CD4-positive, CD25-positive, alpha-beta regulatory T cell (primary cell): ENCODE measurements around the gene SBNO2. TPM values are rescaled to one million over a fixed set of nuclear protein-coding genes. Genes with fewer than 3 reads are reported as not detected.

ENCODE experiments used
- ATAC-seq, 2 donors: fragments of 150-1000 bp; cut with Tn5 transposase; one replicate each; pipeline ENCODE4 v1.10.0; 2021; ENCODE audit warnings: low read depth in 2 of 2, moderate number of reproducible peaks in 2 of 2, moderate library complexity in 1 of 2
- DNase-seq, 3 donors: peaks; one replicate each; pipeline versions ENCODE4 v3.0.0 to v3.0.0-alpha.2; 2012 to 2022; ENCODE audit warnings: mixed read lengths in 1 of 3
- H3K27ac ChIP-seq: one replicate; pipeline ENCODE4 v1.7.0; 2013; ENCODE audit warnings: mild to moderate bottlenecking, low read length; ENCODE audit not compliant: insufficient read depth, poor library complexity, severe bottlenecking
- H3K27me3 ChIP-seq: one replicate; pipeline ENCODE4 v1.7.0; 2013; ENCODE audit warnings: low read length; ENCODE audit not compliant: control insufficient read depth, insufficient read depth
- H3K36me3 ChIP-seq: one replicate; pipeline ENCODE4 v1.7.0; 2013; ENCODE audit warnings: mild to moderate bottlenecking, low read length, moderate library complexity; ENCODE audit not compliant: control insufficient read depth, insufficient read depth
- H3K4me1 ChIP-seq: 2 replicates; pipeline ENCODE4 v1.7.0; 2013; ENCODE audit warnings: mild to moderate bottlenecking, low read length; ENCODE audit not compliant: insufficient read depth, control insufficient read depth, poor library complexity, severe bottlenecking
- H3K4me3 ChIP-seq: one replicate; pipeline ENCODE4 v1.7.0; 2013; ENCODE audit warnings: low read depth, mild to moderate bottlenecking, low read length, moderate library complexity
- H3K9me3 ChIP-seq, 2 experiments: 1 replicate in 1 of 2; 2 replicates in 1 of 2; pipeline ENCODE4 v1.7.0; 2013; ENCODE audit warnings: low read length in 2 of 2, mild to moderate bottlenecking in 1 of 2, moderate library complexity in 1 of 2; ENCODE audit not compliant: control insufficient read depth in 2 of 2
- H3K27ac Mint-ChIP-seq, 3 donors: one replicate each; pipeline ENCODE4 v1.8.0; 2020 to 2022; ENCODE audit warnings: mild to moderate bottlenecking in 3 of 3, mixed read lengths in 3 of 3, moderate library complexity in 2 of 3
- H3K27me3 Mint-ChIP-seq: one replicate; pipeline ENCODE4 v1.8.0; 2022; ENCODE audit warnings: mild to moderate bottlenecking, mixed read lengths
- H3K36me3 Mint-ChIP-seq: one replicate; pipeline ENCODE4 v1.8.0; 2020; ENCODE audit warnings: mixed read lengths
- H3K4me1 Mint-ChIP-seq, 4 donors: one replicate each; pipeline ENCODE4 v1.8.0; 2020 to 2022; ENCODE audit warnings: mixed read lengths in 4 of 4, mild to moderate bottlenecking in 1 of 4
- H3K4me3 Mint-ChIP-seq, 4 donors: one replicate each; pipeline ENCODE4 v1.8.0; 2020 to 2022; ENCODE audit warnings: mild to moderate bottlenecking in 4 of 4, mixed read lengths in 4 of 4, moderate library complexity in 3 of 4
- H3K9me3 Mint-ChIP-seq, 7 donors: one replicate each; pipeline ENCODE4 v1.8.0; 2020 to 2022; ENCODE audit warnings: mixed read lengths in 7 of 7, mild to moderate bottlenecking in 3 of 7, moderate library complexity in 2 of 7
- polyA plus RNA-seq, 4 donors: library from polyadenylated mRNA; unstranded; fragments of 300-500 nt; fragmentation: Illumina TruSeq; gene quantifications; one replicate each; pipeline ENCODE4 v1.2.3, GENCODE V29; 2021
- total RNA-seq: library from RNA; stranded (reverse); gene quantifications from one replicate; pipeline ENCODE4 v1.2.3, GENCODE V29; 2022

SBNO2 gene
- total and polyA plus RNA-seq, 5 donors from 2014 or later: 2.0 to 139 (median 2.7) TPM

DNA sequence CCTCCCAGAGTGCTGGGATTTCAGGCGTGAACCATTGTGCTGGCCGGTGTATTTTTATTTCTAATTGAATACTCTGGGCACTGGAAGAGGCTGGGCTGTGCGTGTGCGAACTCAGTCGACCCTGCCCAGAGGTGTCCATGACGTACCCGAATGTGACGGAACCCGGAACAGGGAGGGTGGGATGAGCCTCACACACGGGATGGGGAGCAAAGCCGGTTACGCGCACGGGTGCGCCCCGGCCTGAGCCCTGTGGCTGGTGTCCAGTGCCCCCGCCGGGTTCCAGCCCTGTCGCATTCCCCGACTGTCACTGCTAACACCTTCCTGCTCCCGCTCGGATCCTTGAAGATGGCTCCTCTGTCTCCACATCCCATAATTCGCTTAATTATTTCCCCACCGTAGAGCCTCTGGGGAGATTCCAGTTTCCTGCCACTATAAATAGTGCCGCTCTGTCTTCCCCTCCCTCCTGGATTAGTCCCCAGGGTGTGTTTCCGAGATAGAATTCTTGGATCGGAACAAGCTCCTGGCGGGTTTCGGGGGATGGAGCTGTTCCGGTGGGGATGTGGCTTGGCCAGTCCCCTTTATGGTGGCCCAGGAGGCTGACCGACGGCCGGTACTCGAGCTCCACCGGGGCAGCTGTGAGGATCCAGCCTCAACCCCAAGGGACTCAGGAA, 22.0 kb downstream of the SBNO2 start:
- H3K36me3 ChIP-seq: peaks cover 10% of the 10 kb centered on the region
- no peaks in the 10 kb centered on the region for H3K27me3 Mint-ChIP-seq
- ATAC-seq (no peak), DNase-seq (no peak)
- H3K9me3 Mint-ChIP-seq: no peaks in the 10 kb centered on the region
- no peaks in the 10 kb centered on the region for H3K27me3 ChIP-seq
- no peak overlapping the region for H3K4me3 Mint-ChIP-seq
- H3K4me1 Mint-ChIP-seq: peaks cover 0 to 4% (median 0%) of the 10 kb centered on the region in 4 donors
- H3K27ac Mint-ChIP-seq: no peak overlapping the region
- no peaks in the 10 kb centered on the region for H3K4me1 ChIP-seq
- no peaks in the 10 kb centered on the region for H3K36me3 Mint-ChIP-seq
- no peaks in the 10 kb centered on the region for H3K9me3 ChIP-seq
- H3K4me3 ChIP-seq: no peak overlapping the region
- H3K27ac ChIP-seq: no peak overlapping the region

- H3K4me1 Mint-ChIP-seq: peaks cover 0 to 2% (median 0%) of the 10 kb centered on the region in 4 donors
- Histone ChIP-seq H3K27ac (no peak overlapping the region), H3K27me3 (no peaks in the 10 kb centered on the region), H3K4me3 (no peak overlapping the region), H3K4me1 (no peaks in the 10 kb centered on the region), H3K36me3 (peaks cover 12% of the 10 kb centered on the region), H3K9me3 (no peaks in the 10 kb centered on the region)
- H3K36me3 Mint-ChIP-seq: no peaks in the 10 kb centered on the region
- no peak for DNase-seq
- peak overlapping the region in 1 of 4 donors; percentile 51 for H3K4me3 Mint-ChIP-seq
- H3K27ac Mint-ChIP-seq: no peak overlapping the region
- H3K27me3 Mint-ChIP-seq: no peaks in the 10 kb centered on the region
- H3K9me3 Mint-ChIP-seq: no peaks in the 10 kb centered on the region
- ATAC-seq: no peak
Measured at GRCh38 chr19:1151037-1151724, 22.9 kb downstream of the SBNO2 start.

DNA sequence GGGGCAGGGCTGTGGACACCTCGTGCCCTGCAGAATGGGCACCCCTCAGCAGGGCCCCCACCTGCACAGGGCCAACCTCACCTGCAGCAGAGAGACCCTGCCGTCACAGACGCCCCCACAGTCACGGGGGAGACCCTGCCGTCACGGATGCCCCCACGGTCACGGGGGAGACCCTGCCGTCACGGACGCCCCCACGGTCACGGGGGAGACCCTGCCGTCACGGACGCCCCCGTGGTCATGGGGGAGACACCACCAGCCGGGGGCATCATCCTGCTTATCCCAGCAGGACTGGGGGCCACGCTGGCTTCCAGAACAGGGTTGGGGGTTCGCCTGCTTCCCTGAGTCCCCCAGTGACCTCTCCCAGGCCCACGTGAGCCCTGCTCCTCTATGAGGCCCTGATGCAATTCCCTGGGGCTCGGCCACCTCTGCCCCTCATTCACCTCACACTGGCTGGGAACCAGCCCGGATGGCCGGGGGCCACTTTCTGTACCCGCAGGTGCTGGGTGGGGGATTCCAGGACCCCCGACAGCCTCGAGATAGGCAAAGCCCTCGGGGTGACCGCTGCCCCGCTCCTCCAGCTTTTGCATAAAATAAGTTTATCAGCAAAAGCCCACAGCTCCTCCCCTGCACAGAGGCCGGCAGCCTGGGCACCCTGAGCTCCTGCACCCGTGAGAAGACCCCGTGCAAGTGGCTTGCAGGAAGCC, 23.6 kb downstream of the SBNO2 start:
- no peaks in the 10 kb centered on the region for H3K9me3 Mint-ChIP-seq
- H3K27me3 ChIP-seq: no peaks in the 10 kb centered on the region
- no peak overlapping the region for H3K4me3 Mint-ChIP-seq
- H3K36me3 ChIP-seq: peaks cover 12% of the 10 kb centered on the region
- no peaks in the 10 kb centered on the region for H3K27me3 Mint-ChIP-seq
- no peak overlapping the region for H3K4me3 ChIP-seq
- no peaks in the 10 kb centered on the region for H3K4me1 ChIP-seq
- no peaks in the 10 kb centered on the region for H3K36me3 Mint-ChIP-seq
- no peaks in the 10 kb centered on the region for H3K4me1 Mint-ChIP-seq
- ATAC-seq: no peak
- H3K27ac ChIP-seq: no peak overlapping the region
- H3K9me3 ChIP-seq: no peaks in the 10 kb centered on the region
- no peak for DNase-seq
- no peak overlapping the region for H3K27ac Mint-ChIP-seq

- DNase-seq (no peak), ATAC-seq (no peak)
- no peaks in the 10 kb centered on the region for H3K27me3 ChIP-seq
- no peaks in the 10 kb centered on the region for H3K9me3 ChIP-seq
- Mint-ChIP-seq H3K4me3 (peak overlapping the region in 1 of 4 donors; percentile 61), H3K27me3 (no peaks in the 10 kb centered on the region), H3K36me3 (peaks cover 5% of the 10 kb centered on the region), H3K27ac (peak overlapping the region in 1 of 3 donors; percentile 14), H3K9me3 (no peaks in the 10 kb centered on the region), H3K4me1 (peaks cover 0 to 5% (median 4%) of the 10 kb centered on the region in 4 donors)
- H3K27ac ChIP-seq: no peak overlapping the region
- H3K4me3 ChIP-seq: no peak overlapping the region
- peaks cover 12% of the 10 kb centered on the region for H3K36me3 ChIP-seq
- H3K4me1 ChIP-seq: no peaks in the 10 kb centered on the region
Measured at GRCh38 chr19:1149259-1150045, 24.6 kb downstream of the SBNO2 start.

DNA sequence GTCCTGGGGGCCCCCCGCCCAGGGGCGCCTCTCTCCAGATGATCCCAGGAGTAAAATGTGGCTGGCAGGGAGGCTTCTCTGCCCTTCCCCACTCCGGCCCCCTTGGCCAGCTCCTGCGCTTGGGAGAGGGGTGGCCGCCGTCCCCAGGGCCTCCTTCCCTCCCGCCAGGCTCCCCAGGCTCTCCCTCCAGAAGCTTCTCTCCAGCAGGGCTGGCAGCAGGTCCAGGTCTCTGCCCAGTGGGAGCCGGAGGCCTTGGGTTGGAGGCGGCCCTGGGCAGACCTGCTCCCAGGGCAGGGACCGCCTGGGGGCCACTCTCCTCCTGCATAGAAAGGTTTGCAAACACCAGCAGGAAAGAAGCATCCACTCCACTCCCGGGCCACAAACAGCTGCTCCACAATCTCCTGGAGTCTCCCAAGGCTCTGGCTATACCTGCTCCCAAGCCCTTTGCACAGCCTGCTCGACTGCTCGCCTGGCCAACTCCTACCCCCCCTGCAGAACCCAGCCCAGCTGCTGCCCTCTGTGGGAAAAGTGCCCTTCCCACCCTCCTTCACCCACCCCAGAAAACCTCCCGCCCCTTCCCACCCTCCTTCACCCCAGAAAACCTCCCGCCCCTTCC, 26.0 kb downstream of the SBNO2 start:
- no peaks in the 10 kb centered on the region for H3K27me3 Mint-ChIP-seq
- no peak overlapping the region for H3K27ac ChIP-seq
- H3K4me3 Mint-ChIP-seq: no peak overlapping the region
- peaks cover 0 to 6% (median 4%) of the 10 kb centered on the region in 4 donors for H3K4me1 Mint-ChIP-seq
- no peak for ATAC-seq
- no peaks in the 10 kb centered on the region for H3K9me3 ChIP-seq
- no peaks in the 10 kb centered on the region for H3K4me1 ChIP-seq
- H3K27me3 ChIP-seq: no peaks in the 10 kb centered on the region
- peaks cover 14% of the 10 kb centered on the region for H3K36me3 Mint-ChIP-seq
- H3K27ac Mint-ChIP-seq: no peak overlapping the region
- H3K4me3 ChIP-seq: no peak overlapping the region
- no peaks in the 10 kb centered on the region for H3K9me3 Mint-ChIP-seq
- no peak for DNase-seq
- peaks cover 17% of the 10 kb centered on the region for H3K36me3 ChIP-seq

GRCh38 chr19:1146858-1147780, 26.9 kb downstream of the SBNO2 start:
- Histone ChIP-seq H3K4me3 (no peak overlapping the region), H3K36me3 (peaks cover 16% of the 10 kb centered on the region), H3K9me3 (no peaks in the 10 kb centered on the region), H3K27ac (no peak overlapping the region), H3K27me3 (no peaks in the 10 kb centered on the region), H3K4me1 (no peaks in the 10 kb centered on the region)
- no peak for DNase-seq
- Mint-ChIP-seq H3K4me3 (peak overlapping the region in 1 of 4 donors; percentile 74), H3K9me3 (no peaks in the 10 kb centered on the region), H3K4me1 (peaks cover 0 to 8% (median 4%) of the 10 kb centered on the region in 4 donors), H3K27me3 (no peaks in the 10 kb centered on the region), H3K36me3 (peaks cover 18% of the 10 kb centered on the region), H3K27ac (no peak overlapping the region)
- no peak for ATAC-seq
